ENCODE measurements around the gene RAD51D. TPM values are rescaled to one million over a fixed set of nuclear protein-coding genes. Genes with fewer than 3 reads are reported as not detected.

The RAD51D gene
- total and polyA plus RNA-seq, 10 of the 15 experiments (the other 5 are each of a cell fraction or from before 2014, with no cell fraction given), result 2.6 to 29.3 (median 13.5) TPM

- CTCF ChIA-PET, result interaction anchor here (1.6 kb wide), 1 partner anchor 392 kb away, joined by 4 read pairs; no protein-coding TSS in a partner anchor
- peaks cover 0 to 2% of the 10 kb centered on the region in 2 experiments; a peak in 1 of 4 replicates for H3K27me3 ChIP-seq (replicated peaks in 1 of 2; ENCODE audit: control insufficient read depth in 2 of 2, insufficient read depth in 2 of 2, low read length in 1 of 2)
Observed at GRCh38 chr17:35147375-35147905, 27.8 kb upstream of the RAD51D start, which contains the start of gene UNC45B. Gene UNC45B (plus strand): TSS chr17:35147817. CDS start chr17:35148264, 447 bp downstream.

More at GRCh38 chr17:35147375-35147905, 27.8 kb upstream of the RAD51D start, which contains the start of gene UNC45B:
- ChIA-PET RAD21 (ENCODE audit: unreplicated experiment) (interaction anchor here (1.3 kb wide), 1 partner anchor 14 kb away, joined by 3 read pairs; no protein-coding TSS in a partner anchor), POLR2A (no interaction called here), SMC1A (ENCODE audit: uncharacterized antibody, unreplicated experiment) (no interaction called here)
- Histone ChIP-seq H3K4me1 (ENCODE audit: control insufficient read depth, insufficient read depth, low read length) (no peaks in the 10 kb centered on the region), H3K9me3 (replicated peaks; ENCODE audit: control insufficient read depth, insufficient read depth, low read length) (no peaks in the 10 kb centered on the region), H4K20me1 (ENCODE audit: control insufficient read depth, insufficient read depth) (no peaks in the 10 kb centered on the region), H3K79me2 (ENCODE audit: control insufficient read depth, insufficient read depth, low read length) (no peaks in the 10 kb centered on the region), H2AFZ (ENCODE audit: control insufficient read depth, low read depth, low read length) (no peak within 1 kb of the TSS), H3K27ac (ENCODE audit: control insufficient read depth, insufficient read depth) (no peak within 1 kb of the TSS), H3K4me2 (ENCODE audit: control insufficient read depth, insufficient read depth) (no peak within 1 kb of the TSS), H3K36me3 (ENCODE audit: control insufficient read depth in 2 of 2, insufficient read depth in 2 of 2, low read length in 1 of 2) (no peaks in the 10 kb centered on the region), H3K9ac (ENCODE audit: control insufficient read depth, insufficient read depth, low read length) (no peak within 1 kb of the TSS), H3K4me3 (no peak within 1 kb of the TSS)
- FAIRE-seq, result no peak
- intact Hi-C loops (cut with micrococcal nuclease; ENCODE audit: unreplicated experiment) (loop anchor here (10.0 kb wide), 1 partner anchor 387 kb away; the partner anchor contains the start of gene SLFN12L), in situ Hi-C loops (cut with MboI) (no loop called here)
- DNase-seq (ENCODE audit: low read depth, low spot score), result no peak
- no peak for ATAC-seq
- TF ChIP-seq FOXK2 (IDR thresholded peaks at IDR 0.05), result no peak
- TF ChIP-seq GABPA (IDR thresholded peaks at IDR 0.05; ENCODE audit: low read depth), result no peak
- no peak for TF ChIP-seq SRF (IDR thresholded peaks at IDR 0.05; ENCODE audit: low read depth in 2 of 2, low read length in 2 of 2)
- TF ChIP-seq BMI1 (IDR thresholded peaks at IDR 0.05; ENCODE audit: borderline replicate concordance), result no peak
- no peak for TF ChIP-seq SIN3A (IDR thresholded peaks at IDR 0.05; ENCODE audit: low read depth, low read length)
- no peak for TF ChIP-seq NKRF (conservative IDR thresholded peaks at IDR 0.05)
- no peak for TF ChIP-seq HDAC6 (IDR thresholded peaks at IDR 0.05; ENCODE audit: unreplicated experiment)
- TF ChIP-seq KDM1A (IDR thresholded peaks at IDR 0.05; ENCODE audit: borderline replicate concordance), result no peak
- TF ChIP-seq NFYA (IDR thresholded peaks at IDR 0.05; ENCODE audit: borderline replicate concordance, low read depth, low read length), result no peak
- no peak for TF ChIP-seq JUND (IDR thresholded peaks at IDR 0.05; ENCODE audit: low read depth, low read length)
- WGBS (ENCODE audit: insufficient coverage, insufficient replicate concordance, low lambda C conversion rate, missing lambda C conversion rate), result 23% methylated on average over 4 of the region's 4 CpGs
- no TSS peak for BruUV-seq (replicated peaks)
